Activated CD4-positive, alpha-beta T cell treated with anti-CD3 and anti-CD28 coated beads, Interleukin-2, amount 50 U/mL, for 16 hours (primary cell): ENCODE data around the gene FOSL2.

Experiments
- DNase-seq: peaks from one replicate; pipeline ENCODE4 v3.0.0-alpha.2; 2020

The FOSL2 gene

DNA sequence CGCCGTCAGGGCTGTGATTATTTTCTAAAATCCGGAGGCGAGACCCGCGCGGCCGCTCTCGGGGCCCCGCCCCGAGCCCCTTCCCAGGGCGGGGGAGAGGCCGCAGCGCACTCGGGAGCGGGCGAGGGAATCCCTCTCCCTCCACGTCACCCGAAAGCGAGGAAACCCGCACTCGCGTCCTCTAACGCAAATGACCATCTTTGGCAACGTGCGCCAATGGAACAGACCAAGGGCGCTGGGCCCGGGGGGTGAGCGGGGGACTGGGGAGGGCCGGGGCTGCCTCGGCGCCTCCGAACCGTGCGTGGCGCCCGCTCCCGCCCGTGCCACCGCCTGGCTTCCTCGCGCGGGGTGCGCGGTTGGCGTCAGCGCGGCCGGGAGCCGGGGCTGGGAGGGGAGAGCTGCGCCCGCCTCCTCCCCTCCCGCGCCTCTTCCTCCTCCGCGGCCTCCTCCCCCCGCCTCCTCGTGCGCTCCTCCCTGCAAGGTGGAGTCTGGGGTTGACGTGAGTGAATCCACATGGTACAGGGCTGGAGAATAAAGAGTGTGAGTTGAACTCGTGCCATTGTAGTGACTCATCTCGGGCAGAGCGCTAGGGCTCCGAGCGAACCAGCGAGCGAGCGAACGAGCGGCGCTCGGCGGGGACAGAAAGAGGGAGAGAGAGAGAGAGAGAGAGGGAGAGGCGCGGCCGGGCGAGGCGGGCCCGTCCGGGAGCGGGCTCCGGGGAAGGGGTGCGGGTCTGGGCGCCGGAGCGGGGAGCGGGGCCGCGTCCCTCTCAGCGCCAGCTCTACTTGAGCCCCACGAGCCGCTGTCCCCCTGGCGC lies at the start of gene FOSL2:
Gene FOSL2, plus strand, starts transcription at position 562 of the 817 bp plus-strand sequence. CDS start 863 bp downstream, outside the sequence.
- DNase-seq, result peak; percentile 98

DNA sequence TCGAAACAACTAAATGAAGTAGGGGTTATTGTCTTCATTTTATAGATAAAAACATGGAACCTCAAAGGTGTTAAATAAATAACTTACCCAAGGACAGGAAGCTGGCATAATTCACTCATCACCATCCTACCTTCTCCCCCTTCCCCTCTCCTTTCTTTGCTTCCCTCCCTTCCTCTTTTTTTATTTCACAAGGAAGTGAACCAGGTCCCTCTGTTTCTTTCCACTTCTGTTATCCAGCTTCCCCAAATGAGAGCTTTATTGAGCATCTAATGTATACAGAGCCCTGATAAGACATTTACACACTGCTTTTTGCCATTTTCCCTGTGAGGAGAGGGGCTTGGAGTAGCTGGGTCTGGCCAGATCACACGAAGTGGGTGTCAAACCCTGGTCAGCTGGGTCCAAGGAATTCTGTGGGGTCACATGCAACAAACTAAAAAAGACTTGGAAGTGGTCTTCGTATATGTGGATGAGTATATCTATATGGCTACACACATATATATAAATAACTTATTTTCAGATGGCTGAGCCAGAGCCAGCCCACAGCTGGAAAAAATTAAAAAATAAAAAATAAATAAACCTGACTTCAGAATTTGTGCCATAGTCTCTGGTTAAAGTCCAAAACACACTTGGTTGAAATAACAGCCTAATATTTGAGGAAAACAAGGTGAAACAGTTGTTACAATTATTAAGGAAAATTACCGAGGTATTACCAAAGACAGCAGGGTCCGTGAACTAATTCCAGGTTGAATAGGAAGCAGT lies 49.3 kb upstream of the FOSL2 start:
- no peak for DNase-seq

DNA sequence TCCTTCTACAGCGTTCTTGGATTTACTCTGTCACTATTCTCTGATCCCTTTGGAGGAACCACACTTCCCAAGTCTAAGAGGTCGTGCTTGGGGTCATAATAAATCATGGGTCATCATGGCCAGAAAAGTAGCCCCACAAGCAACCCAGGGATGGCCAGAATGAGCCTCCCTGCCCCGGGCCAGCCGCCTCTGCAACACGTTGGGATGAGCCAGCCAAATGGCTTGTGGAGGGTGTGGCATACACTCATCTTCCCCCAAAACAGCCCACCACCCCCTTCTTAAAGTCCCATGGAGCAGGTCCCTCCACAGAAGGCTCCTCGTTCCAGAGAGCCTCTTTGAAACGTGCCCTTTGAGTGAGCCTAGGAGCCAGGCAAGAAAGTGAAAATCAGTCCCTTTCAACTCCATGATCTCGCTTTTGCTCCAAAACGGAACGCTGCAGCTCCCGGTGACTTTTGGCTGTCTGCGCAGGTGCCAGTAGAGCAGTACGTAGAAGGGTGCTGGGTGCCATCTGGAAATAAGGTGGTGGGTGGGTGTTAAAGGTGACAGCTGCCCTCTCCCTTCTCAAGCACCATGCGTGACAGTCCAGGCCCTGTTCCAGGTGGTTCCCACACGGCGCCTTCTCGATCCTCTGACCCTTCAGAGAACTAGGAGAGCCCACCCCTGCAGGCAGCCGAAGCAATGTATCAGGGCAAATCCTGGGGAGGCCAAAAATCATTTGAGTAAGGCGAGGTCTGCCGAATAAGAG lies 48.5 kb upstream of the FOSL2 start:
- DNase-seq, result no peak

DNA sequence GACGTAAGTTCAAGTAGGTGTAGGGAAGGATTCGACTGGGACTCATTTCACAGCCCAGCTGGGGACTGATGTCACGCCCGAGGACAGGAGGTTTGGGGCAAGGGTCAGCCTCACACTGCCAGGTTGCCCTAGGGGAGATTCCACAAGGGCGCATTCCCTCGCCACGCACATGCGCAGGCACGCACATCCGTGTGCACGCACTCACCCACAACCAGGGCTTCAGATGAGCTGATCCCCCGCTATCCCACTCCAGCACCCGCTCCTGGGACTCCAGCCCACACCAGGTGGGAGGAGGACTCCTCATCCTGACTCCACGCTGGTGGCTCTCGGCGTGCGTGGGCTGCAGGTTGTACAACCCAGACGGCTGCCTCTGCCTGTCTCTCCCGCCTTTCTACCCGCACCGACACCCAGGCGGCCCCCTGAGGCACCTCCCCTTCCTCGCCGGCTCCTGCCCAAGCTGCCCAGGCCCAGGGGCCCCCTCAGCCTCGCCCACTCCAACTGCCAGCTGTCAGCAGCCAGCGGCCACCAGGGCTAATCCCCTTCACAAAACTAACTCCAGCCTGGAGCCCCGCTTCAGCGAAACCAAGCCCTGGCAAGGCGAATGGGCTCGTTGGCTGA lies 47.8 kb upstream of the FOSL2 start:
- no peak for DNase-seq

DNA sequence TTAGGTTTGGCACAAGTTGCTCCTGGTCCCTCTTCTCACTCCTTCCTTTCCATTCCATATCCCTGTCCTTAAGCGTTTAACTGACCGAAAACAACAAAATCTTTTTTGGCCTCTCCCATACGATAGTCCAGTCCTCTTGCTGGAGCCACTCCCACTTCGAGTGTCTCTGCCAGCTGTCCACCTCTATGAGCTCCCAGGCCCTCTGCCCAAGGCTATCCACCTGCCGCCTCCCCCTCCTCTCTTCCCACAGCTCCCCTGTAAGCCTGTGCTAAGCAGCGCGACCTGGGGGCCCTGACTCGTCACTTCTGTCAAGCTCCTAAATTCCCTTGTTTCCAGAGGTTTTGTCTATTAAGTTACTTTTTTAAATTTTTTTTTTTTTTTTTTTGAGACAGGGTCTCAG lies 47.0 kb upstream of the FOSL2 start:
- no peak for DNase-seq

- no peak for DNase-seq
Measured at GRCh38 chr2:28346587-28346986, 46.1 kb upstream of the FOSL2 start.

DNA sequence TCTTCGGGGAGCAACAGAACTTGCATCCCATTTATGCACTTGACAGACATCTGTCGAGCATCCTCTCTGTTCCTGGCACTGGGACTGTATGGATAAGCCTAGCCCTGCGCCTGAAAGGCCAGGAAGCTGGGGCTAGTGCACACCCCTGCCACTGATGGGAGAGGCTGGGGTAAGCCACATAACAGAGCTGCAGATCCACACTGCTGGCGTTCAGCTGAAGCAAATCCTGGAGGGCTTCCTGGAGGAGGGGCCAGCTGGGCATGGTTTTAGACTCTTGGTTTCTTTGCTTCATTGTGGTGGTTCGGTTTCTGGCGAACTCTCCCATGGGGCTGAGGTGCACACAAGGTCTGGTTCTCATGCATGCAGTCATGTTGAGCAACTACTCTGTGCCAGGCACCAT lies 45.5 kb upstream of the FOSL2 start:
- DNase-seq, result no peak

DNA sequence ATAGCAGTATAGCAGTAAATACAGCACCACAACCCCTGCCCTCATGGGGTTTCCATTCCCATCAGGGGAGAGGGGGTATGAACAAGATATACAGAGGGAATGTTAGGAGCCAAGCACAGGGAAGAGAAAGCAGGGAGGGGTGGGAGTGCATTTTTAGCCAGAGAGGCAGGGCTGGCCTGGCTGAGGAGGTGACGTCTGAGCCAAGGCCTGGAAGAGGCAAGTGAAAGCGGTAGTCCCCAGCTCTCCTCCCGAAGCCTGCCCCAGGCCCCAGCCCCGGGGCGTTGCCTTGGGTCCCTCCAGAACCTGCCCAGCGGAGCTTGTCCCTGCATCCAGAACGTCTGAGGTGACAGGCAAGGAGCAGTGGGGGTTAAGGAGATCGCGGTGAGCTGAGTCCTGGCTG lies 45.1 kb upstream of the FOSL2 start:
- no peak for DNase-seq

DNA sequence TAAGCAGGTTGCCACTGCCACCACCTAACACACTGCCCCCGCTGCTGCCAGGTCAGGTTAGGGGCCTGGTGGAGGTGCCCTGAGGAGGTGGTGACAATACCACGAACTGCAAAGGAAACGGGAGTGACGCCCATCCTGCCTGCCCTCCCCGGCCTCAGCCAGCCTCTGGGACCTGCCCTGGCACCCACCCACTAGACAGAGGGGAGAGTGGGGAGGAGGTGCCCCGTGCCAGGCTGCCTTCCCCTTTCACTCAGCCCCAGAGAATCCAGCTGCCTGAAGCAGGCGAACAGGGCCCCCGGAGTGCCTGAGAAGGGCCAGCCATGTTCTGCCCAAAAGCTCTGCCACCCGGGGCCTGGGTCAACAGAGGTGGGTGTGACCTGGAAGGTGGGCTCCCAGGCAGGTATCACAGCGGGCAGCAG lies 44.5 kb upstream of the FOSL2 start:
- peak; percentile 55 for DNase-seq

DNA sequence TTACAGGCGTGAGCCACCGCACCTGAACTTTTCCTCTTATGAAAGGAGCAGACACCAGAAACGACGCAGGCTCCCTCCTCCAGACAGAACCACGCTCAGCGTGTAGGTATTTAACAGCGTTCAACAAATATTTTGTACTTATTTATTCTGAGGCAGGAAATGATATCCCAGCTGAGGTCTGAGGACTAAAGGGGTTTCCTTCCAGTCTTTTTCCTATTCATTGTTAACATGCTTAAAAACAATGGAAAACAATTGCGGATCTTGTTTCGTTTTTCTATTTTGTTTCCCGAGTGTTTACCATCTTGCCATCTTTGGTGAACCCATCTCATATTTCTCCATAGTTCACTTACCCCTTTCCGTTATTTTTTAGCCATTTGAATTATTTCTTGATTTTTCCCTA lies 43.7 kb upstream of the FOSL2 start:
- no peak for DNase-seq

DNA sequence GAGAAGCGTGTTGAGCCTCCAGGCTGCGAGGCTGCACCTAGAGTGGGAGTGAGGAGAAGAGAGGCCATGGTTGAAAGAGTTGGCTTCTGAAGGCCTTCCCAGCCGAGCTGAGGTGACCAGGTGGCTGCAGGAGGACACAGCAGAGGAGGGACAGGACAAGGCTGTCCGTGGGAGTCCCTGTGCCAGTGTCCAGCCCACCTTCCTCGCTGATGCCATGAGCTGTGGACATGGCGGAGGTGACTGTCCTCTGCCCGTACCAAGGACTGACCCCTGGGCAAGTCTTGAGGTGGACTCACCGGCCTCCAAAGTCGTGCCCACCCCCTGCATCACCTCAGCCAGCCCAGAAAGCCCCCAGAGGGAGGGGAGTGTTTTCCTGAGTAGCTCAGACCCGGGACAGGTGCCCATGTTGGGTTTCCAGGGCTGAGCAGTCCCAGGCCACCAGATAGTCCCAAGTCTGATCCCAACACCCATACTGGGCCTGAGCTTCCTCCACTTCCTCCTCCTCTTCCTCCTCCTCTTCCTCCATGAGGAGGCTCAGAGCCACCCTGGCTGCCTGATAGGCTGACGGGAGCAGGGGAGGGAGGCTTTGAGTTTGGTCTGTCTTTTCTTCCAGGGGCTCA lies 43.0 kb upstream of the FOSL2 start:
- no peak for DNase-seq

DNA sequence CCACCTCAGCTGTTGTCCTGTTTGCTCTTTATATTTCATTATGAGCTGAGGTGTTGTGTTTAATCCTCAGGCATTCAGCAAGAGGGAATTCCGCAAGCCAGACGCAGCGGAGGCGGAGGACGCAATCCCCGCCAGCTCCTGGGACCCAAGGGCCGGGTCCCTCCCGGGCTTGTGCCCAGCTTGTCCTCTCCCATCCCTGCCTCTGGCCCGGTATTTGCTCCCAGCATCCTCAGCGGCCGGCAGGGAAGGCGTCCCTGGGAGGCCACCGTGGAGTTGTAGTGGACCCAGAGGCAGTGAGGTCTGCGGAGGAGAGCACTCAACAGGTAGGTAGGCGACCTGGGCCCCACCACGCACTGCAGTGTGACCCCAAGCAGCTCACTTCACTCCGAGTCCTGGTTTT lies 42.5 kb upstream of the FOSL2 start:
- no peak for DNase-seq

DNA sequence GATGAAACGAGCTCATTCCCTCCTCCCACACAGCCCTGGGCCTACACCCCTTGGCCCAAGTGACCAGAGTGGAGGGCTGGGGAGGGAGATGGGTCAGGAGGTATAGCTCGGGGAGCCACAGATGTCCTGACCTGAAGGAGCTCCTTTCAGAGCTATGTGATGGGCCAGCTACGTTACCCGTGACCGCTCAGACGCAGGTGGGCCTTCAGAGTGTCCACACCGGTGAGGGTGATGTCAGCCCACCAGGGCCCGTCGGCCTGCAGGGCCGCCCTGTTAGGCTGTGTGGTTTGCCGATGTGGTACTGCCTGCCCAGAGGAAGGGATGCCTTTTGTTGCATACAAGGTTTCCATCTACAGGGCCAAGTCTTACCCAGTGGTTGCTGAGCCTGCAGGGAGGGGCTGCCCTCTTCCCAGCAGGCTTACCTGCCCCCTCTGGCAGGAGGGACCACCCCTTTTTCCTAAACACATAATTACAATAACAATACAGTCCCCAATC lies 41.8 kb upstream of the FOSL2 start:
- DNase-seq, result no peak

DNA sequence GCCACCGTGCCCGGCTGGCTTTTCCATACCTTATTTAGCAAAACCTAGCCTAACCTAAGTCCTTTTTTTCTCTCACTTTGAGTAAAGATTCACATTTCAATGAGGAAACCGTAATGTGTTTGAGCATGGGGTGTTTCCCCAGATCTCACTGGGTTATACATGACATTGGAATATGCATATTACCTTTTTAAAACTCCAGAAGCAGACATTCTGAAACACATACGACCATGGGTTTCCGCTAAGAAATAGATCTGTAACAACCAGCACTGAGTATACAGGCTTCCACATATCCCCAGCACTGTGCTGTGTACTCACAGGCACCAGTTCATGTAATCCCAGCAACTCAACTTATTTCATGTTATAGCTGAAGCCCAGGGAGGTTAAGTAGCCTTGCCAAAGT lies 41.0 kb upstream of the FOSL2 start:
- DNase-seq, result no peak

DNA sequence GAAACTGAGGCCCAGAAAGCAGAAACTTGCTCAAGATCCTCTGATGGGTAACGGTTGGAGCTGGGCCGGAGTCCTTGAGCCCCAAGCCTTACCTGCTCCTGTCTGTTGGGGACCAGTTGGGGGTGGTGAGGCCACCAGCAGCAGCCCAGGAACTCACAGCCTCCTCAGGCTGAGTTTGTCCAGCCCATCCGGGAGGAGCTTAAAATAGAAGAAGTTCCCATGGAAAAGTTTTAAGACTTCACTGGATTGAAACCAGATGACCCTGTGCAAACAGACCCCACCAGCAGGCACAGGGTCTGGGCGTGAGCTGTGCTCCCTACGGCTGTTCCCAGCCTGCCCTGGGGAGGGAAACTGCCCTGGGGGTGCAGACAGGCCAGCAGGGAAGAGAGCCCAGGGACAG lies 40.6 kb upstream of the FOSL2 start:
- DNase-seq, result no peak

DNA sequence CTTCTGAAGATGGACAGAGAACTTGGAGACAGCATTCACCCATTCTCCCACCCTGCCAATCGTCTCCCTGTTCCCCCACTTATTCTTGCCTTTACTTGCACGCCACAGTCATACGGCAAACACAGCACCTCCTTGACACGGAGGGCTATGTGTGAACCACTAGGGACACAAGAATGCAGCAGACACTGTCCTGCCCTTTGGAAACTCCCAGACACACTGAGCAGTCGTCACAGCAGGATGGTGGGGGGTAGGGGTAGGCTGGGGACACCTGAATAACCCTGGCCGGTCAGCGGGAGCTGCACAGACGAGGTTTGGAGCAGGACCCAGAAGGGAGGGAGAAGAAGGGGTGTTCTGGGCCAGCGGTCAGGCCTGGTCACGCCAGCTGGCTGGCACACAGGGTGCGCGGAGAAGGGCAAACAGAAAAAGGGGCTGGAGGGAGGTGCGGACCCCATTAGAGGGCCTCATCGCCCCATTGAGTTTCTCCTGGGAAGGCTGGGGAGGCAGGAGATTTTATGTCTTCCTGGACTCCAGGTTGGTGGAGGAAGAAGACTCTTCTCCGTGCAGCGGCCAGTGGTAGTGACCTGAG lies 40.0 kb upstream of the FOSL2 start:
- DNase-seq, result no peak

- no peak for DNase-seq
Measured at GRCh38 chr2:28354920-28355520, 37.6 kb upstream of the FOSL2 start.

GRCh38 chr2:28355521-28356094 lies 37.0 kb upstream of the FOSL2 start:
- no peak for DNase-seq

GRCh38 chr2:28356095-28356911 lies 36.4 kb upstream of the FOSL2 start:
- no peak for DNase-seq

DNA sequence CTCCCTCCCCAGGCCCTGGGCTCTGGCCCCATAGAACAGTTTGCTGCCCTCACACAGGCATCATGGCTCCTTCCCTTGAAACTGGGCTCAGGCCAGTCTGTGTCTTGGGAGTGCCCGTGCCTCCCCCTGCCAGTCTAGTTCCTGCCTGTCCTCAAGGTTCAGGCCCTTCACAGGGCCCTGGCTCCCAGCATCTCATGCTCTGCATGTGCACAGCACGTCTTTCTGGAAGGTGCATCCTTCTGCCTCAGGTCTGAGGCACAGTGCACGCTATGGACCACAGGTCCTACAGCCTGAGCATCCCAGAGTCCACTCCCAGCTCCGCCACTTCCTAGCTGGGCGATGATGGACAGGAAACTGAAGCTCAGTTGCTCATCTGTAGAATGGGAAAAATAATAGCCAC lies 35.6 kb upstream of the FOSL2 start:
- no peak for DNase-seq
